ENCODE data around the gene CC2D2A.
"Not testable (repeated sequence)": the region's sequence is repeated elsewhere in the genome, so short reads cannot be mapped to it uniquely, and the experiment has no call there.

CC2D2A gene

DNA sequence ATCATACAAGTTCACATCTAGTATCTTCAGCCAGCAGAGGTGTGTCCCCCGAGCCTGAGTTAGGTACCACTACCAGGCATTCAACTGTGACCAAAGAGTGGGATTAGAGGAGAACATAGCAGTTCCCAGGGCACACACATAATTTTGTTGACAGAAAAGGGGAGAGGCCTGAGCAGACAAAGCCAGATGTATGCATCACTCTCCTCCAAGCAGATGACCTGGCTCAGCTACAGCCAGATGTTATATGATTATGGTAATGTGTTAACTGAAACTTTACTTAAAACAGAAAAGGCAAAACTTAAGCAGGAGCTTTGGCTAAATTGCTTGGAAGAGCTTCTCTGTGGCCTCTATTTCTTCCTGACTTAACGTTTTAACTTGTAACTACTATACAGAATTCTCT, 88.9 kb downstream of the CC2D2A start:
- DNase-seq (ENCODE audit: low spot score): no peak

DNA sequence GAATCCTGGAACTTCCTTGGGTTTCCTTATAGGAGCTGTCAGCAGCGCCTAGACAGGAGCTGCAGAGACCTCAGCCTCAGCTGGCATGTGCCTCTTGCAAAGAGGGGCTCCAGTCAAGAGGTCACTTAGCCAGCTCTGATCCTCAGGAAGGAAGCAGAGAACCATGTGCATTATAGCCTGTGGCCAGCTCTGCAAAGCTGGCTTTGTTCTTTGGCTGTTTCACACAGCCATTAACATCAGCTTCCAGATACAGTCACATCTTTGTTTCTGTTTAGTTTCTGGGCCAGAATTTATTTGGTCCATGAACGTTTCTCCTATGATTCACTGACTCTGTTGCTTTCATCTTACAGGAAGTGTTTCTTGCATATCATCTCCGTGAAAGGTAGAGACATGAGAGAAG, 92.4 kb downstream of the CC2D2A start:
- peak; percentile 58 for DNase-seq (ENCODE audit: low spot score)

DNA sequence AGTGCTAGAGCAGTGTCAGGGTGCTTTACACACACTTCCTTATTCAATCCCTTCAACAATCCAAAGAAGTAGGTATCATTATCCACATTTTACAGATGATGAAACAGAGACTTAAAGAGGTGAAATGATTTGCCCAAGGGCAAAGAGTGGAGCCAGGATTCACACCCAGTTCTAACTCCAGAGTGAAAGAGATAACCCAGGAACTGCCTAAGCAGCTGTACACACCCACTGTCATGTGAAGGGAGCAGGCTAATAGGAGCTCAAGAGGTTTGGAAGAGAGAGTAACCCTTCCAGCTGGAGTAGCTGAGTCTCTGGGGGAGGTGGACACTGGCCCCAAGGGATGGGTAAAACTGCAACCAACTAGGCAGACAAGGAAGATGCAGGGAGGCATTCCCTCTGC, 92.9 kb downstream of the CC2D2A start:
- DNase-seq (ENCODE audit: low spot score): no peak

DNA sequence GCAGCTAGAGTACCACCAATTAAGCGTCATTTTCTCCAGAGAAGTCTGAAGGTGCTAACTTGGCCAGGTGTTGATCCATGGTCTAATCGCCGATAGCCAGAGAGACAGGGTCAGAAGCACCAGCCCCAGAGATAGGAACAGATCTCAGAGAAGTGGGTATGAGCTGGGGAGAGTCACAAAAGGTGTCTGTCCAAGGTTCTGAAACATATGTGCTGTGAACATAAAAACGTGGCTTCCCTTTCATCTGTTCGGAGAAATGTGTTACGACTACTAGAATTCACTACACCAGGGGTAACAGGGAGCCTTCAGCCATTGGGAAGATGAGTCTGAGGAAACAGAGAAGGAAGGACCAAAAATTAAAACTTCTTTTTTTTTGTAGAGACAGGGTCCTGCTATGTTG, 94.2 kb downstream of the CC2D2A start:
- no peak for DNase-seq (ENCODE audit: low spot score)

DNA sequence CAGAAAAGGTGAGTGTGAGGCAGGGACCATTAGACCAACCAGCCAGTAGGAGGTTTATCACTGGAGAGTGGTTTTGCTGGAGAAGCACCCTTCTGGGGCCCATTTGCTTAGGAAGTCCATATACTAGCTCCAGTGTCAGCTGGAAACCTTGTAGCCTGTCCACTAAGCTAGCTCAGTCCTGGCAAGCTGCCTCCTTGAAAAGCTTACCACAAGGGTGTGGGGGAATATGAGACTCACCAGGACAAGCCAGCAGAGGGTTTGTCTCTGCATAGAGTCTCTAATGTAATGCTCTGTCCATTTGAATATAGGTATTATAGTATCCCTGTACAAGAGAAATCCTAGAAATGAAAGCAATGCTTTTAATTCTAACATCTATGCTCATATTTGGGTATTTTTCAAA, 99.1 kb downstream of the CC2D2A start:
- no peak for DNase-seq (ENCODE audit: low spot score)

DNA sequence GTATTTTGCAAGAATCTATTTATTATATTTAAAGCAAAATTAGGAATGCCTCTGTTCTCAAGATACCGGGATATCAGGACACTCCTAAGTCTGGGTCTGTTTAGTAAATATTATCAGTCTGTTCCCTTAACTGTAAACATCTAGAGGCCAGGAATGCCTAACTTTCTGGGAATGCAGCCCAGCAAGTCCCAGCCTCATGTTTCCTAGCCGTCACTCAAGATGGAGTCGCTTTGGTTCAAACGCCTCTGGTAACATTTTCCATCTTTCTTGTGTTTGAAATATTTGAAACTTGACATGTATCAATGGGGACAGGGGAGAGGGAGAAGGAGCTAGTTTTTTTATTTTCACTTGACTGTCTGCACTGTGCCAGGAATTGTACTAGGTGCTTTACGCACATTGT, 100.1 kb downstream of the CC2D2A start:
- no peak for DNase-seq (ENCODE audit: low spot score)

DNA sequence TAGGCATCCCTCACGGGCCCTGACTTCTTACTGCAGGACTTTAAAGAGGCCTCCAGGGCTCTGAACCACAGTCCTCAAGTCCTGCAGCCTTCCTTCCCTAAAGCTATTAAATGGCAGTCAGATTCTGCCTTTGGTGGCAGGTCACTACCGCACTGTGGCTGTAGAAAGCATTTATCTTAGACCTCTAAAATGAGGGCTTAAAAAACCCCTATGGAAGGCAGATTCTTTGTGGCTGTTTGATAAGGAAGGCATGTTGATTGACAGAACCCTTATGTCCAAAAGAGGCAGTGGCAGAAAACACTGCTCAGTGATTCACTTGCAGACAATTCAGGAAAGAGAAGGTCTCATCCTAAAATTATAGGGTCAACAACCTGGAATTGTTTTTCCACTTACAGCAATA, 106.3 kb downstream of the CC2D2A start:
- DNase-seq (ENCODE audit: low spot score): no peak

DNA sequence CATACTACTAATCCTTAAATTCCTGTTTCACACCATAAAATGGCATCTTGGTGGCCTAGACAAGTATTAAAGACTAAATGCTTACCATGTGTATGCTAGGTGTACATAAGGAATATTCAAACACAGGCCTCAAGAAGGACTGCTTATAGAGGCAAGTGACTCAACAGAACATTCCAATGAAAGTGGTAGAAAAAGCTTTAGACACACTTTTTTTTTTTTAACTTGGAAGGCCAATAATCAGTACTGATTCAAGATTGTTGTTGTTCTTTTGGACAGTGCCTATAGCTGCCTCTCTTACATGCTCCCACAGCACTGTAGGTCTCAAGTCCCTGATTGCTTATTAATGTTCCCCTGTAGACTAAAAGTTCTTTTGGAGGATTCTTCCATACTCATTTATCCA, 107.8 kb downstream of the CC2D2A start:
- no peak for DNase-seq (ENCODE audit: low spot score)

DNA sequence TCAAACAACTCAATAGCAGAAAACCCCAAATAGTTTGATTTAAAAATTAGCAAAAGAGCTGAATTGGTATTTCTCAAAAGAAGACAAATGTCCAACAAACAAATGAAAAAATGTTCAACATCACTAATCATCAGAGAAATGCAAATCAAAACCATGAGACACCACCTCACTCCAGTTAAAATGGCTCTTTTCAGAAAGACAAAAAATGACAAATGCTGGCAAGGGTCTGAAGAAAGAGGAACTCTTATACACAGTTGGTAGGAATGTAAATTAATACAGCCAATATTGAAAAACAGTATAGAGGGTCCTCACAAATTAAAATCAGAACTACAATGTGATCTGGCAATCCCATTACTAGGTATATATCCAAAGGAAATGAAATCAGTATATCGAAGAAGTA, 115.1 kb downstream of the CC2D2A start:
- no peak for DNase-seq (ENCODE audit: low spot score)

DNA sequence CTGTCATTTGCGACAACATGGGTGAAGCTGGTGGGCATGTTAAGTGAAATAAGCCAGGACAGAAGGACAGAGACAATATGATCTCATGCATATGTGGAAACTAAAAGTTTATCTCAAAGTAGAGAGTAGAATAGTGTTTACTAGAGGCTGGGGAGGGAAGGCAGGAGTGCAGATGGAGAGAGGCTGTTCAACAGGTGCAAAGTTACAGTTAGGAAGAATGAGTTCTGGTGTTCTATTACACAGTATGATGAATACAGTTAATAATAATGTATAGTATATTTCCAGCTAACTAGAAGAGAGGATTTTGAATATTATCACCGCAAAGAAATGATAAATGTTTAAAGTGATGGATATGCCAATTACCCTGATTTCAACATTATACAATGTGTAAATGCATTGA, 115.6 kb downstream of the CC2D2A start:
- no peak for DNase-seq (ENCODE audit: low spot score)

DNA sequence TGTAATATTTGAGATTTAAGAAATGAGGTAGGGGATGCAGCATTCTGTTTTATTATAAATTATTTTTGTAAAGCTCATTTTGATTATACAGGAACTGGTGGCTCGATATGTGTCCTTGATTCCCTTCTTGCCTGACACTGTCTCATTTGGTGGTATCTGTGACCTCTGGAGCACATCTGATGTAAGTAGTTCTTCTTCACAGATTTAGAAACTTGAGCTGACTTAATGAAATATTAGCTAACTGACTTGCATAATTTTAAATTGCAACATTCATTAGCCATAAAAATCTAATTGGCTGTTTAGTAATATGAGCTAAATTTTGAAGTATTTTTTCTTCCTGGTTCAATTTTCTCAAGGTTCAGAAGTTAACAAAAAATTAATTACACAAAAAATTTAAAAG, 116.4 kb downstream of the CC2D2A start:
- no peak for DNase-seq (ENCODE audit: low spot score)

DNA sequence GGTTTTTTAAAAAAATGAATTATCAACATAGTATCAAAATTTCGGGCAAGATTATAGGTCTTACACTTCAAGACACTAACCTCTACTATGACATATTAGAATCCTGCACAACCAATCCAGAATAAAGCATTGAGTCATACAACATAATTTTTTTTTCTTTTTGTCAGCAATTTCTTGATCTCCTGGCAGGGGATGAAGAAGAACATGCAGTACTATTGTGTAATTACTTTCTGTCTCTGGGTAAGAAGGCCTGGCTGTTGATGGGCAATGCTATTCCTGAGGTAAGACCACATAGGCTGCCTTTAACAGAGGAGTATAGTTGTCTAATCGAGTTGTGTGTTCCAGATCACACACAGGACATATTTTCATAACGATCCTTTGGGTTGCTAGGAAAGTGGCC, 118.0 kb downstream of the CC2D2A start:
- DNase-seq (ENCODE audit: low spot score): no peak

DNA sequence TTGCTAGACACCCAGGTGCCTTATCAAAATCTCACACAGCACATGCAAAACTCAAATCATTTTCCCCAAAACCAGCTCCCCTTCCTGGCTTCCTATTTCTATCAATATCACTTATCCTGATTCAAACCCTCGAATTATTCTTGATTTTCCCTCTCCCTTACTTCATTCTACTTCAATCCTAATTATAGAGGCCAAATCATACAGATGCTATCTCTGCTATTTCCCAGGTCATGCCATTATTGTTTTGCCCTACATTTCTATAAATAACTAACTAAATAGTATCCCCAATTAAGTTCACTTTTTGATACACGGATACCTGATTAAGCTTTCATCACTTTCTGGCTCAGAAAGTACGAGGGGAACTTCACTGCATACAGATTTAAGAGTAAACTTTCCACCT, 123.1 kb downstream of the CC2D2A start:
- DNase-seq (ENCODE audit: low spot score): no peak

DNA sequence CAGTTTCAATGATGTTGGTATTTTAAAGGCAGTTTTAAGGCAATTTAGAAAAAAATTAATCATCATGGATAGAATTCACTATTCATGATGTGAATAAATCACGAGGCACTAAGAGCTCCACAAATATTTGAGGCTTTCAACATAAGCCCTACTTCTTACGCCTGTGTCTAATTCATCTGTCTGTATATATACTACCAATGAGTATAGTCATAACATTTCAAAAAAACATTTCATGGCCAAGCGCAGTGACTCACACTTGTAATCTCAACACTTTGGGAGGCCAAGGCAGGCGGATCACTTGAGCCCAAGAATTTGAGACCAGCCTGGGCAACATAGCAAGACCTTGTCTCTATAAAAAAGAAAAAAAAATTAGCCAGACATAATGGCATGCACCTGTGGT, 129.0 kb downstream of the CC2D2A start:
- no peak for DNase-seq (ENCODE audit: low spot score)

DNA sequence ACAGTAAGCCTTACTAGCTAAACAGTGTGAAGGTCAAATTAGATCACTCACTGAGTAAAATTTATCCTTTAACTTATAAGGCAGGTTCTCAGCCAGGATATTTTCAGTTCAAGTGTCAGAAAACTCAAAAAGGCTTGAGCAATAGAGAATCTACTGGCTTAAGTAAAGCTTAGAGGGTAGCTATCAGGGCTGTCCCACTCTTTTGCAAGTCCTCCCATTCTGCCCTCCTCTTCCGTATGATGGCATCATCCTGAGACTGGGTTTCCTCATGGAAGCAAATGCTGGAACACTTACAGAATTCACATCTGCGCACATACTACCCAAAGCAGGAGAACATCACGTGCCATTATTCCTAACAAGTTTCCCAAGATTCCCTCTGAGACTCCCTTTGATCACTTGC, 130.5 kb downstream of the CC2D2A start:
- no peak for DNase-seq (ENCODE audit: low spot score)

DNA sequence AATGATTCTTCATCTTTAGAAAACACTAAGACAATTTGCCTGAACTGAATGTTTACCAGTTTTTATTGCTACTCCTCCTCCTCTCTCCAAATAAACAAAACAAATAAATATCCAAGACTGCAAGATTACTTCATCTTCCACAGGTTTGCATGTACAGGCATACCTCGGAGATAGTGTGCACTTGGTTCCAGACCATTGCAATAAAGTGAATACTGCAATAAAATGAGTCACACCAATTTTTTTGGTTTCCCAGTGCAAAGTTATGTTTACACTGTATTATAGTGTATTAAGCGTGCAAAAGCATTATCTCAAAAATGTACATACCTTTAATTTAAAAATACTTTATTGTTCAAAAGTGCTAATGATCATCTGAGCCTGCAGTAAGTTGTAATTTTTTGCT, 132.2 kb downstream of the CC2D2A start:
- DNase-seq (ENCODE audit: low spot score): no peak

DNA sequence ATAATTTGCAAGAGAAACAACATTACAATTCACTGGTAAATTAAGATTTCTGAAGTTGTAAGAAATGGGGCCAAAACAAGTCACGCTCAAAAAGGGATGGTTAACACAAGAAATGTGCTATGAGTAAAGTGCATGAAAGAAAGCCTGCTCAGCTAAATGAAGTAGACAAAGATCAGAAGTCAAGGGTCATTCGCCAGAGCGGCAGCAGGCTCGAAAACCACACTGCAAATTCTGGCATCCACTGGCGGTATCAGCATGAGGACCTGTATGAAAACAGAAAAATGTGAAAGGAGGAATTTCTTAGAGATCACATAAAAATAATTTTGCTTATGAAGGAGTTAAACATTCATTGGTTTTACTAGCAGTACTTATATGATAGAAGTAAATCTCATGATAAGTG, 135.9 kb downstream of the CC2D2A start:
- no peak for DNase-seq (ENCODE audit: low spot score)

DNA sequence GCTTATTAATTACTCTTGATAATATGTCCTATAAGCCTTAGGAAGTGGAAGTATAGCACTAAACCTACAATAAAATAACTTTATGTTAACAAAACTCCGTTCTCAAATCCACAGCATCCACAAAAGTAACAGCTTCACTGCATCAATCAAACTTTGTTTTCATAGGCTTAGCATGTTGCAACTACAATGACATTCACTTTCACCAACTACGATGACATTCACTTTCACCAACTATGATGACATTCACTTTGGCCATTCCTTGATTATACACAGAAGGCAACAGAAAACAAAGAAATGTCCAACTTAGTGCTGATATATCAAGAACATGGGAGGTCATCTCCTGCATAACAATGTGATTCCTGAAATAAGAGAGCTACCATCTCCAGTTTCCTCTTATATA, 141.2 kb downstream of the CC2D2A start:
- no peak for DNase-seq (ENCODE audit: low spot score)

DNA sequence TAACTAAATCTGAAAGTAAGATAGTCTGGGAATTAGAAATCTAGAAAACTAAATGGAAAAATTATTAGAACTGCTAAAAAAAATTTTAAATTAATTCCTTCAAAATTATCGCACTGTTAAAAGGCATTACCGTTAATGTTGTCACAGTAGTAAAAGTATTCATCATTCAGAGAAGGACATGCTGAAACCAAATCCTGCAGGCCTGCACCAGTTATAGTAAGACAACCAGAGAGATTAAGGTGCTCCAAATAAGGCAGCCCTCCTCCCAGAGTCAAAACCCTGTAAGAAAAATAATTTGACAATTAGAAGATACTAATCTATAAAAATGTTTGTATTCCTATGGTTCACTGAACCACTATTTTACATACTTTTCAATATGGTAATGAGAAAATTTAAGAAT, 142.5 kb downstream of the CC2D2A start:
- DNase-seq (ENCODE audit: low spot score): no peak

DNA sequence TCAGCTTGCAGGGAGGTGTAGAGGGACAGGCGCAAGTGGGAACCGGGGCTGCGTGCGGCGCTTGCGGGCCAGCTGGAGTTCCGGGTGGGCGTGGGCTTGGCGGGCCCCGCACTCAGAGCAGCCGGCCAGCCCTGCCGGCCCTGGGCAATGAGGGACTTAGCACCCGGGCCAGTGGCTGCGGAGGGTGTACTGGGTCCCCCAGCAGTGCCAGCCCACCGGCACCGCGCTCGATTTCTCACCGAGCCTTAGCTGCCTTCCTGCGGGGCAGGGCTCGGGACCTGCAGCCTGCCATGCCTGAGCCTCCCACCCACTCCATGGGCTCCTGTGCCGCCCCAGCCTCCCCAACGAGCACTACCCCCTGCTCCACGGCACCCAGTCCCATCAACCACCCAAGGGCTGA, 145.2 kb downstream of the CC2D2A start:
- DNase-seq (ENCODE audit: low spot score): not testable (repeated sequence)

DNA sequence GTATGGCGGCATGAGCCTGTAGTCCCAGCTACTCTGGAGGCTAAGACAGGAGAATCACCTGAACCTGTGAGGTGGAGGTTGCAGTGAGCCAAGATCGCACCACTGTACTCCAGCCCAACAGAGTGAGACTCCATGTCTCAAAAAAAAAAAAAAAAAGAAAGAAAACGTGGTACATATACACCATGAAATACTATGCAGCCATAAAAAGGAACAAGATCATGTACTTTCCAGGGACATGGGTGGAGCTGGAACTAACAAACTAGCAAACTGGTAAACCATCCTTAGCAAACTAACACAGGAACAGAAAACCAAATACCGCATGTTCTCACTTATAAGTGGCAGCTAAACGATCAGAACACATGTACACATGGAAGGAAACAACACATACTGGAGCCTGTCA, 147.7 kb downstream of the CC2D2A start:
- DNase-seq (ENCODE audit: low spot score): not testable (repeated sequence)

DNA sequence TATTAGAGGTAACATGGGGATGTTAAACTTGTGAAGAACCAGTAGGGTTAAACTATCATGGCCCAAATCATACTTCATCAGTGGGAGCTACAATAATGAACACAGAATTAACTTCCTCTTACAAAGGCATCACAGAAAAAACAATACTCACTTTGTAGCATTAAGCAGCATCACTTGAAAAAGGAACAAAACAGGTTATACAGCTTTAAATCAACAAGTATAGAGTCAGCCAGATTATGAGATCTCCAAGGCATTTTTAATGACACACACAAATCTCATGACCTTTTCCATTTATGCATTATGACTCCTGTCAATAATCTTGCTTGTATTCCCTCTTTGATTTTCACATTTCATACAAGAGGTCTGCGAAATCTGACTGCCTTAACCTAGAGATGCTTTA, 167.1 kb downstream of the CC2D2A start:
- DNase-seq (ENCODE audit: low spot score): no peak

DNA sequence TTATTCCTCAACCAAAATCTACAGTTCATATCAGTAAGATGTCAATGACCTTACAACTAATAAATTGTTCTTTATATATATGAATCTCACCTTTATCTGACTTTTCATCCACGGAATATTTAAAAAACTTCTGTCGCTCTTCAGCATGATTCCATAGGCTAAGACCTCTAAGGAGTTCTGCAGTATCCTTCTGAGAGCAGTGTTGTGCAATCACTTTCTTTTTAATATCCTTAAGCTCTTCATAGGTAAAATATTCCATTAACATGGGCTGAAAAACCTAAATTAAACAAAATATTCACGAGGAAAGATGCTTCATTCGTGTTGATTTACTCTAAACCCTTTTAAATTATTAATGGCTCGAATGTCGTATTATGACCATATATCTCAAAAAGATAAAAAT, 168.7 kb downstream of the CC2D2A start:
- DNase-seq (ENCODE audit: low spot score): no peak

DNA sequence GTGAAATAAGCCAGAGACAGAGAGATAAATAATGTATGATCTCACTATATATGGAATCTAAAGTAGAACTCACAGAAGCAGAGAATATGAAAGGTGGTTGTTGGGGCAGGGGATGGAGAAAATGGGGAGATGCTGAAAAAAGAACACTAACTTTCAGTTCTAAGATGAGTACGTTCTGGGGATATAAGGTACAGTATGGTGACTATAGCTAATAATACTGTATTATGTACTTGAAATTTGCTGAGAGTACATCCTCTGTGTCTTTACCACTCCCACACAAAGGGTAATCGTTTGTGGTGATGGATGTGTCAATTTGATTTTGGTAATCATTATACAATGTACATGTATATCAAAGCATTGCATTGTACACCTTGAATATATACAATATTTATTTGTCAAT, 178.9 kb downstream of the CC2D2A start:
- DNase-seq (ENCODE audit: low spot score): no peak

DNA sequence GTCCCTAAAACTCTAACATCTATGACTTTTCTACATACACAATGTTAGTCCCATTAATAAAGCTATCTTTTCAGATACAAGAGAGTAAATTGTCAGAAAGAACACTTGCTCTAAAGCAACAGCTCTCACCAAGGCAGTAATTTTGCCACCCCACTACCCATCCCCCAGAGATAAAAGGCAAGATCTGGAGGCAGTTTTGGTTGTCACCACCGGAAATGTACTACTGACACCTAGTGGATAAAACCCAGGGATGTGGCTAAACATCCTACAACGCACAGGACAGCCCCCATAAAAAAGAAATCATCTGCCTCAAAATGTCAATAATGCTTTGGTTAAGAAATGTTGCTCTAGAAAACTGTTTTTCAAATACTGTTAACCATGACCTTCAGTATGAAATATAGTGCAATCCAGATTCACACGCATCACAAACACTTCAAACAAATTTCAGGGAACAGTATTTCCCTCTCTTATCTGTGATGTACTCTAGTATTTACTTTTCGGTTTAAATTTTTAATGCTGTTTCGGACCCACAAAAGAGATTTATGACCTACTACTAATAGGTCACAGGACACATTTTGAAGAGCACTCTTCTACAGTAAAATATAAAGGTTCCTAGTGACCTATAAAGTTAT, 180.3 kb downstream of the CC2D2A start:
- peak; percentile 36 for DNase-seq (ENCODE audit: low spot score)

Measured in COLO829 (cell line).